NOMO-1 treated with DMSO at 0.1 percent for 48 hours (cell line): Measurements from ENCODE around the gene CHMP6.

ENCODE experiments used
- DNase-seq: peaks from one replicate; lab custom pipeline; 2025; ENCODE audit not compliant: unreplicated experiment; lab: John Stamatoyannopoulos, UW

CHMP6 gene

GRCh38 chr17:80991645-80992076 lies at the start of gene CHMP6:
Gene CHMP6, plus strand, starts transcription at chr17:80991841. Its CDS starts 78 bp downstream, at chr17:80991919.
- peak; percentile 28 for DNase-seq

- no peak for DNase-seq
Observed at GRCh38 chr17:80942423-80943345, 49.0 kb upstream of the CHMP6 start.

DNA sequence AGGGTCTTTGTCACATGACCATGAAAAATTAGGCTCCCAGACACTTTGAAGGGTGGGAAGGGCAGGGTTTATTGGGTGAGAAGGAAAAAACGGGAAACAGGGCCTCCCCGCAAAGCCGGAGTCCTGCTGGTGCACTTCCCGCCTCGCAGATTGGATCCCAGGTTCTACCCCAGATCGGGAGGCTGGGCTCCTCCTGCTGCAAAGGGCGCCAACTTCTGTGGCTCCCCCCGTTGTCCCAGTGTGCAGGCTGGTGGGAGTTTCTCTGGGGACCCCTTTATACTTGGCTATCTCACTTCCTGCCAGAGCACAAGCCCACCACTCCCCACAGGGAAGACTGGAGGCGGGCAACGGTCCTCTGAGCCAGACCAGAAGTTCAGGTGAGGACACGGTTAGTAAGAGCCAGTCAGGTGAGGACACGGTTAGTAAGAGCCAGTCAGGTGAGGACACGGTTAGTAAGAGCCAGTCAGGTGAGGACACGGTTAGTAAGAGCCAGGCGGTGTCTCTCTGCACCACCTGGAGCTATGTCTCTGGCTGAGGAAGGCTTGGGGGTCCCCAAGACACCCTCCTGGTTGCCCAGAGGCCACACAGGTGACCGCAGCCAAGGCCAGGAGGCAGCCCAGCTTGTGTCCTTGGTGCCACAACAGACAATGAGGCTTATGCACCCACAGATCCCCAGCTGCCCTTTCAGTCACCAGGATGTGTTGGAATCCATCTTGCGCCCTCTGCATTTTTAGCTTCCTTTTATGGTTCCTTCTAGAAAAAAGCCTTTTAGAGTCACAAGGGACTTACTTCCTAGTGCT lies 48.1 kb upstream of the CHMP6 start:
- no peak for DNase-seq

DNA sequence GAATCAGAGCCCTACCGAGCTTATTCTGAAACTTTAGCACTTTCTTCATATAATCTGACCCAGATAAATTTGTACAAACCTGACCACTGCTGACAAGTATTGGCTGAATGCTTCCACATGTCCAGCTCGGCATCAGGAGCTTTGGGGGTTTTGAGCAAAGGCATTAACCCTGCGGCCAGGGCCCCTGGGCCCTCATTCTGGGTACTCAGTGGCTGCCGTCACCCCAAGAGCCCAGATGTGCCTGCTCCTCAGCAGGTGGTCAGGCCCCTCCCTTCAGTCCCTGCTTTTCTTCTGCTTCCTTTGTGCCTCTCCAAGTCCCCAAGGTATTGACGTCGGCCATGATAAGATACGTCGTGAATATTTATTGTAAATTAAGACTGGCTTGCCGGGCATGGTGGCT lies 47.3 kb upstream of the CHMP6 start:
- no peak for DNase-seq

- DNase-seq, result no peak
Observed at GRCh38 chr17:80945736-80946135, 45.9 kb upstream of the CHMP6 start.

DNA sequence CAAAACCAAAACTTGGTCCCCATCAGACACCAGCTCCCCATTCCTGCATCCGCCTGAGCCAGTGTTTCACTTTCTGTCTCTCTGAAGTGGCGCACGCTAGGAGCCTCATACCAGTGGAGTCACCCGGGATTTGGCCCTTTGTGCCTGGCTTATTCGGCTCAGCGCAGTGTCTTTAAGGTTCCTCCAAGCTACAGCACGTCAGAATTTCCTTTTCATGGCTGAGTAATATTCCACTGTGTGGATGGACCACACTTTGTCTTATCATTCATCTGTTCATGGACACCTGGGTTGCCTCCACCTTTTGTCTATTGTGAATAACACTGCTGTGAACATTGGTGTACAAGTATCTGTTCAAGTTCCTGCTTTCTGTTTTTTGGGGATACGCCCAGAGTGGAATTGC lies 45.2 kb upstream of the CHMP6 start:
- DNase-seq, result no peak

- no peak for DNase-seq
Observed at GRCh38 chr17:80947200-80947940, 44.3 kb upstream of the CHMP6 start.

GRCh38 chr17:80948019-80948975 lies 43.3 kb upstream of the CHMP6 start:
- DNase-seq, result no peak

DNA sequence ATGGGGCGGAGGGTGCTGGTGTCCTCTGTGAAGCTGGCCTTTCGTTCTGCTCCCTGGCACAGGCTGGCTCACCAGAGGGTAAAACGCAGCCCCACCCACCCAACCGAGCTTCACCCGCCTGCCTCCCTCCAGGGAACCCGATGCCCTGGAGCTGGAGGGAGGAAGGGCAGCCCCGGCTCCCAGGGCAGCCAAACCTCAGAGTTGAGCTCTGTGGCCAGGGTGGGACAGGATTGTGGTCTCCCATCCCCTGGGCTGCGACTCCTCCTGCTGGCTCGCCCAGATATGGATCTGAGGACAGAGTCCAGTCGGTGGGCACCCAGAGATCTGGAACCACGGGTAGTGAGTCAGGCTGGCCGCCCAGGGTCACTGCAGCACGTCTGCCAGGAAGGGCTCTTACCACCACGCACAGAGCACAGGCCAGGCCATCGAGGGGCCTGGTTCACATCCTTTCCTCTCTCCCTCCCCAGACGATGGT lies 42.6 kb upstream of the CHMP6 start:
- no peak for DNase-seq

GRCh38 chr17:80949451-80950421 lies 41.9 kb upstream of the CHMP6 start:
- no peak for DNase-seq

DNA sequence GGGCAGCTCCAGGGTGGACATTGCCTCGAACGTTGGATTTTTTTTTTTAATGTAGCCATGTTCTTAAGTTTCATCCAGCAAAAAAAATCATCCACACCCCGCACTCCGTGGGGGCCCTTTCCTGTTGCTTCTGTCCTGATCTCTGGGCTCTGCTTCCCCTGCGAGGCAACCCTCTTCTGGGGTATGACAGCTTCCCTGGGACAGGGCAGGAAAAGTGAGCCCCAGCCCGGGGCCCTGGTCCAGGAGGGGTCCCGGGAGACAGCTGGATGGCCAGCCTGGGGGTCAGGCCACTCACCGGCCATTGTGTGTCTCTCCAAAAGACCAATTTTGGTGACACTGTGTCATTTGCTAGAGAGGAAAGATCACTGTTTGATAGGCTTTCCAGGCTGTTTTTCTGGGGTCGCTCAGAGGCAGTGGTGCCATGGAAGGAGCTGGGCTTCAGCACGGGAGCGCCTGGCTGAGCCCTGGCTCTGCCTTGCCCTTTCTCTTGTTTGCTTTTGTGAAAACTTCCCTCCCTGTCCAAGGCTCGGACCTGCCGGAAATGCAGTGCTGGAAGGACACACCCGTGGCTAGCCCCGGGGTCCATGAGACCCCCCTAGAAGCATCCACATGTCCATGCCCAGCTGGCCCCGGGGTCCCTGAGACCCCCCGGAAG lies 41.0 kb upstream of the CHMP6 start:
- DNase-seq, result no peak

DNA sequence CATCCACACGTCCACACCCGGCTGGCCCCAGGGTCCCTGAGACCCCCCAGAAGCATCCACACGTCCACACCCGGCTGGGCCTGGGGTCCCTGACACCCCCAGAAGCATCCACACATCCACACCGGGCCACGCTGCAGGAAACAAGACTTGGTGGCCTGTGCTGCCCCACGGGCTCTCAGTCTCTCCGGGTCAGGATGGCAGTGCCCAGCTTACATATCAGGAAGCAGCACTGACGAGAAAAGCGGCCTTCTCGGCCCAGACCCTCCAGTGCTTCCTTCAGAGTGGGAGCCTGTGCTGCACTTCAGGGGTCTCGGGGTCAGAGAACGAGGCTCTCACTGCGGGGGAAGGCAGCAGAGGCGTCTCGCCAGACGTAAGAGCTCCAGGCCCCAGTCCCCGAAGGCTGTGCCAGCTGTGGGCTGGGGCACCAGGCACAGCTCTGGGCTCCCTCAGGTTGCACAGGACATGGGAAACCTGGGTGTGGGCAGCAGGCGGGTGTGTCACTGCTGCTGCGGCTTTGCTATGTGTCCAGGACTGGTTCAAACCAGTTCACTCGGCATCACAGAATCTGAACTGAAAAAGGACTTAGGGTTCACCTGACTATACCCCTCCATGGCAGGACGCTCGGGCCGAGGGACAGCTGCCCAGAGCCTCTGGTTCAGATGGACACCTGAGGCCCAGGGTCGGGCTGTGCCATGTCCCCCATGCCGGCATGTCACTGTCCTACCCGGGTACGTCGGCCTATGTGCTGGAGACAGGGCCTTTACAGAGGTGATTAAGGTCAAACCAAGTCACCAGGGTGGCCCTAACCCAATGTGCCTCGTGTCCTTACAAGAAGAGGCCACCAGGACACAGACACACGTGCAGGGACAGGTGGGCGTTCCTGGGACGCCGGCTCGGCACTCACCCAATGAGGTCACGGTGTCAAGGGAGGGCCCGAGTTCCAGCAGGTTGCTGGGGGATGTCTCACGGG lies 40.2 kb upstream of the CHMP6 start:
- no peak for DNase-seq

DNA sequence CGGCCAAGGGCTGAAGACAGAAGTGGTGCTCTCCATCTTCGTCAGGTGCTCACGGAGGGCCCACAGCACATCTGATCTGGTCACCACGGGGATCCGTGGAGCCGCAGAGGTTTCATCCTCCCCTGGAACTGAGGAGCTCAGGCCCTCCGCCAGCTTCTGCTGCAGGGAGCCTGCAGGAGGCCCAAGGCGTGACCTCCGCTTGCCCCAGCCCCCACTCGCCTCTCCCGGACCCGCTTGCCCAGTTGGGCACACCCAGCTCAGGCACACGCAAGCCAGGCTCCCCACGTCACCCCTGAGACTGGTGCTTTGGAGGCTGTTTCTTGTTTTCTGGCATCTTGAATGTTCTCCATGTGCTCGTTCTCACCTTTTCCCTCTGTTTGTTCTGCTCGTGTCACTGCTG lies 39.4 kb upstream of the CHMP6 start:
- no peak for DNase-seq

GRCh38 chr17:80953471-80954315 lies 37.9 kb upstream of the CHMP6 start:
- DNase-seq, result no peak

GRCh38 chr17:80955078-80955477 lies 36.6 kb upstream of the CHMP6 start:
- no peak for DNase-seq

- DNase-seq, result no peak
Observed at GRCh38 chr17:80955671-80956280, 35.9 kb upstream of the CHMP6 start.
